ENCODE data around the gene RBM23.

The RBM23 gene

GRCh38 chr14:22885975-22886374 lies 33.0 kb downstream of the RBM23 start:
- DNase-seq (ENCODE audit: low spot score): no peak

- DNase-seq (ENCODE audit: low spot score): no peak
Measured at GRCh38 chr14:22884738-22885523, 34.0 kb downstream of the RBM23 start.

- DNase-seq (ENCODE audit: low spot score): no peak
Measured at GRCh38 chr14:22884076-22884737, 34.7 kb downstream of the RBM23 start.

- no peak for DNase-seq (ENCODE audit: low spot score)
Measured at GRCh38 chr14:22883173-22883976, 35.6 kb downstream of the RBM23 start, which contains the start of gene REM2. Gene REM2 (plus strand): TSS chr14:22883222. CDS start chr14:22883288, 66 bp downstream.

GRCh38 chr14:22882529-22883172 lies 36.3 kb downstream of the RBM23 start:
- DNase-seq (ENCODE audit: low spot score): peak; percentile 39

- no peak for DNase-seq (ENCODE audit: low spot score)
Measured at GRCh38 chr14:22882064-22882463, 36.9 kb downstream of the RBM23 start.

- no peak for DNase-seq (ENCODE audit: low spot score)
Measured at GRCh38 chr14:22878271-22879246, 40.4 kb downstream of the RBM23 start.

GRCh38 chr14:22877000-22877501 lies 41.9 kb downstream of the RBM23 start:
- DNase-seq (ENCODE audit: low spot score): no peak

- DNase-seq (ENCODE audit: low spot score): no peak
Measured at GRCh38 chr14:22875748-22876319, 43.1 kb downstream of the RBM23 start.

- no peak for DNase-seq (ENCODE audit: low spot score)
Measured at GRCh38 chr14:22875003-22875747, 43.8 kb downstream of the RBM23 start.

GRCh38 chr14:22872833-22873520 lies 46.0 kb downstream of the RBM23 start:
- DNase-seq (ENCODE audit: low spot score): no peak

GRCh38 chr14:22872033-22872832 lies 46.7 kb downstream of the RBM23 start:
- DNase-seq (ENCODE audit: low spot score): peak; percentile 77

- DNase-seq (ENCODE audit: low spot score): peak; percentile 80
Measured at GRCh38 chr14:22871224-22872032, 47.5 kb downstream of the RBM23 start, which contains the start of gene LRP10. Gene LRP10 (plus strand): TSS chr14:22871740. CDS start chr14:22872304, 564 bp downstream.

GRCh38 chr14:22870811-22871223 lies 48.1 kb downstream of the RBM23 start:
- DNase-seq (ENCODE audit: low spot score): no peak

- no peak for DNase-seq (ENCODE audit: low spot score)
Measured at GRCh38 chr14:22866874-22867273, 52.1 kb downstream of the RBM23 start.

- DNase-seq (ENCODE audit: low spot score): no peak
Measured at GRCh38 chr14:22865424-22866405, 53.2 kb downstream of the RBM23 start.
